Neuronal stem cell (in vitro differentiated cells): ENCODE measurements around the gene NLRP4.

Experiments used
- DNase-seq: peaks from one replicate; pipeline ENCODE4 v3.0.0-alpha.2; 2013; ENCODE audit warnings: low spot score
- H2AFZ ChIP-seq: one replicate; pipeline ENCODE4 v1.6.1; 2013; ENCODE audit warnings: mild to moderate bottlenecking, low read length, inconsistent platforms
- H2AK5ac ChIP-seq: 2 replicates; pipeline ENCODE4 v1.6.1; 2013; ENCODE audit warnings: low read depth, mild to moderate bottlenecking, inconsistent platforms, low read length, moderate library complexity, mixed read lengths
- H2BK120ac ChIP-seq: 2 replicates; pipeline ENCODE4 v1.6.1; 2013; ENCODE audit warnings: low read depth, mild to moderate bottlenecking, inconsistent platforms, low read length, moderate library complexity, mixed read lengths
- H2BK12ac ChIP-seq: one replicate; pipeline ENCODE4 v1.6.1; 2013; ENCODE audit warnings: low read length, inconsistent platforms
- H2BK15ac ChIP-seq: 2 replicates; pipeline ENCODE4 v1.6.1; 2013; ENCODE audit warnings: mild to moderate bottlenecking, low read length, inconsistent platforms, mixed read lengths
- H2BK5ac ChIP-seq: one replicate; pipeline ENCODE4 v1.6.1; 2013; ENCODE audit warnings: inconsistent platforms, mild to moderate bottlenecking, low read length, moderate library complexity
- H3K14ac ChIP-seq: one replicate; pipeline ENCODE4 v1.6.1; 2013; ENCODE audit warnings: low read length, inconsistent platforms
- H3K18ac ChIP-seq: 2 replicates; pipeline ENCODE4 v1.6.1; 2013; ENCODE audit warnings: low read length, inconsistent platforms
- H3K23ac ChIP-seq: 2 replicates; pipeline ENCODE4 v1.6.1; 2013; ENCODE audit warnings: low read depth, mild to moderate bottlenecking, mixed read lengths, low read length, inconsistent platforms; ENCODE audit not compliant: poor library complexity
- H3K27ac ChIP-seq: replicated peaks from 3 replicates; pipeline ENCODE4 v1.5.1; 2013; ENCODE audit warnings: low read length, inconsistent platforms
- H3K27me3 ChIP-seq, 3 experiments: 2 replicates each; pipeline ENCODE4 v1.6.1; 2013; ENCODE audit warnings: low read length in 3 of 3, mild to moderate bottlenecking in 2 of 3, inconsistent platforms in 1 of 3, low read depth in 1 of 3, mixed read lengths in 1 of 3, moderate library complexity in 1 of 3; ENCODE audit not compliant: control insufficient read depth in 3 of 3, insufficient read depth in 3 of 3
- H3K36me3 ChIP-seq, 2 donors: replicated peaks in 1 of 2; 2 replicates each; pipeline ENCODE4 v1.6.1; 2013; ENCODE audit warnings: low read length in 2 of 2; ENCODE audit not compliant: control insufficient read depth in 2 of 2, insufficient read depth in 2 of 2
- H3K4ac ChIP-seq: 2 replicates; pipeline ENCODE4 v1.6.1; 2013; ENCODE audit warnings: inconsistent platforms, mild to moderate bottlenecking, low read length, moderate library complexity
- H3K4me1 ChIP-seq, 2 donors: 1 replicate in 1 of 2; 2 replicates in 1 of 2; pipeline ENCODE4 v1.6.1; 2013; ENCODE audit warnings: low read length in 2 of 2, low read depth in 1 of 2; ENCODE audit not compliant: control insufficient read depth in 2 of 2, insufficient read depth in 1 of 2
- H3K4me2 ChIP-seq: one replicate; pipeline ENCODE4 v1.6.1; 2013; ENCODE audit warnings: mild to moderate bottlenecking, low read length, inconsistent platforms; ENCODE audit not compliant: insufficient read depth, poor library complexity, severe bottlenecking
- H3K4me3 ChIP-seq, 2 donors: 2 replicates each; pipeline ENCODE4 v1.5.1; 2013; ENCODE audit warnings: low read length in 2 of 2, mild to moderate bottlenecking in 2 of 2, inconsistent platforms in 1 of 2, moderate library complexity in 1 of 2
- H3K79me1 ChIP-seq: one replicate; pipeline ENCODE4 v1.6.1; 2013; ENCODE audit warnings: low read depth, mild to moderate bottlenecking, inconsistent platforms, low read length, moderate library complexity
- H3K9ac ChIP-seq: one replicate; pipeline ENCODE4 v1.6.1; 2013; ENCODE audit warnings: mild to moderate bottlenecking, low read depth, low read length, inconsistent platforms; ENCODE audit not compliant: poor library complexity
- H3K9me3 ChIP-seq, 2 donors: replicated peaks in 1 of 2; 2 replicates each; pipeline versions ENCODE3 to v1.6.1; 2013; ENCODE audit warnings: low read length in 2 of 2, mild to moderate bottlenecking in 2 of 2, inconsistent platforms in 1 of 2, low read depth in 1 of 2, mixed read lengths in 1 of 2, moderate library complexity in 1 of 2; ENCODE audit not compliant: control insufficient read depth in 2 of 2, insufficient read depth in 1 of 2
- H4K8ac ChIP-seq: one replicate; pipeline ENCODE4 v1.6.1; 2013; ENCODE audit warnings: low read depth, mild to moderate bottlenecking, inconsistent platforms, low read length, moderate library complexity
- H4K91ac ChIP-seq: one replicate; pipeline ENCODE4 v1.6.1; 2013; ENCODE audit warnings: low read length, low read depth, mild to moderate bottlenecking, inconsistent platforms; ENCODE audit not compliant: poor library complexity
- WGBS, 2 donors: extraction: QIAGEN DNeasy Blood & Tissue Kit; methylation state at CpG; one replicate each; pipeline ENCODE4 v1.1.7; 2013; ENCODE audit warnings: missing lambda C conversion rate in 2 of 2, mixed read lengths in 1 of 2; ENCODE audit not compliant: insufficient read length in 2 of 2, insufficient replicate concordance in 1 of 2; ENCODE audit errors: extremely low coverage in 2 of 2; 5-methylcytosine and 5-hydroxymethylcytosine counted together

NLRP4 gene

GRCh38 chr19:55898911-55899310, 62.6 kb downstream of the NLRP4 start:
- no peak overlapping the region for H2AFZ ChIP-seq
- H3K27ac ChIP-seq, result no peak overlapping the region
- no peak overlapping the region for H3K23ac ChIP-seq
- H3K4me1 ChIP-seq, result no peaks in the 10 kb centered on the region
- H3K9ac ChIP-seq, result no peak overlapping the region
- no peak for DNase-seq
- H3K14ac ChIP-seq, result no peak overlapping the region
- no peak overlapping the region for H4K8ac ChIP-seq
- no CpG with 5 or more reads among the region's 12 CpGs for WGBS, 2 donors
- no peak overlapping the region for H2BK15ac ChIP-seq
- H3K4me2 ChIP-seq, result no peak overlapping the region
- no peak overlapping the region for H2BK120ac ChIP-seq
- H2BK5ac ChIP-seq, result no peak overlapping the region
- no peak overlapping the region for H3K4me3 ChIP-seq
- H2AK5ac ChIP-seq, result no peak overlapping the region
- no peak overlapping the region for H3K18ac ChIP-seq
- no peak overlapping the region for H3K4ac ChIP-seq
- no peak overlapping the region for H2BK12ac ChIP-seq
- H3K9me3 ChIP-seq, result peaks cover 0 to 38% of the 10 kb centered on the region in 2 donors
- no peaks in the 10 kb centered on the region for H3K36me3 ChIP-seq
- no peak overlapping the region for H4K91ac ChIP-seq
- no peaks in the 10 kb centered on the region for H3K79me1 ChIP-seq
- peaks cover 0 to 12% (median 0%) of the 10 kb centered on the region in 3 experiments for H3K27me3 ChIP-seq

- no peak overlapping the region for H3K4ac ChIP-seq
- H4K91ac ChIP-seq, result no peak overlapping the region
- H3K9ac ChIP-seq, result no peak overlapping the region
- no peak overlapping the region for H2BK5ac ChIP-seq
- peaks cover 0 to 8% (median 0%) of the 10 kb centered on the region in 3 experiments for H3K27me3 ChIP-seq
- H3K36me3 ChIP-seq, result no peaks in the 10 kb centered on the region
- H3K4me2 ChIP-seq, result no peak overlapping the region
- H3K18ac ChIP-seq, result no peak overlapping the region
- no peak overlapping the region for H3K27ac ChIP-seq
- H3K79me1 ChIP-seq, result no peaks in the 10 kb centered on the region
- no peak overlapping the region for H3K23ac ChIP-seq
- H3K14ac ChIP-seq, result no peak overlapping the region
- no peak overlapping the region for H4K8ac ChIP-seq
- no peak overlapping the region for H2AK5ac ChIP-seq
- peak overlapping the region; percentile 72 for H2AFZ ChIP-seq
- no peak overlapping the region for H2BK120ac ChIP-seq
- H2BK15ac ChIP-seq, result no peak overlapping the region
- H3K9me3 ChIP-seq, result peaks cover 0 to 33% of the 10 kb centered on the region in 2 donors
- no CpG with 5 or more reads among the region's 13 CpGs for WGBS, 2 donors
- H3K4me1 ChIP-seq, result no peaks in the 10 kb centered on the region
- no peak for DNase-seq
- H3K4me3 ChIP-seq, result no peak overlapping the region
- no peak overlapping the region for H2BK12ac ChIP-seq
Observed at GRCh38 chr19:55901369-55902079, 65.2 kb downstream of the NLRP4 start.

DNA sequence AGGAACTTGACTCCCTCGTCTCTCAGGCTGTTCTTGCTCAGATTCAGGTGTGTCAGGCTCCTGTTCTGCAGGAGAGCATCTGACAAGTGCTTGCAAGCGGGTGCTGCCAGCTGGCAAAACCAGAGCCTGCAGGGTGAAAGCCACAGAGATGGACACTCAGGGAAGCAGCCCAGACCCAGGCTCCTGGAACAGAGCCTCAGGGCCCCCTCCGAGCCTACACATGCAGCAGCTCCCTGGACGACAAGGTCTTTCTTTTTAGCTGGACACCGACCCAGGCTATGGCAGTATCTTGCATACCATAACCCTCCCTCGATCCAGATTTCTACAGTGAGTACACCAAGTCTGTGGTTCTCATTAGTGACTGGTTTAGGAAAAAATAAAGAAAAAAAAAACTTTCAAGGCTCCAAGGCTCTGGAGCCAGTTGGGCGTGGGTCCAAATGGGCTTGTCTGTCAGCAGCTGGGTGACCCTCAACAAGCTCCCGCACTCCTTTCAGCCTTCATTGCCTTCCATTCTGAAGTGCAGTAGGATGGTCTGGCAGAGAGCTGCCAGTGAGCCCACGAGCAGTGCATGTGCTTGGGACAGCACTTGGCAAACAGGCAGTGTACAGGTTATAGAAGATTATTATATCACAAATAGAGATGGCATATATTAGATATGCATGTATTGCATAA, 65.9 kb downstream of the NLRP4 start:
- Histone ChIP-seq H2AFZ (peak overlapping the region; percentile 72), H2BK12ac (no peak overlapping the region), H3K36me3 (no peaks in the 10 kb centered on the region), H2BK120ac (no peak overlapping the region), H2BK5ac (no peak overlapping the region), H3K14ac (no peak overlapping the region), H3K4me2 (no peak overlapping the region), H3K4me3 (no peak overlapping the region), H2BK15ac (no peak overlapping the region), H3K23ac (no peak overlapping the region), H3K79me1 (no peaks in the 10 kb centered on the region), H2AK5ac (no peak overlapping the region), H3K4ac (no peak overlapping the region), H3K4me1 (no peaks in the 10 kb centered on the region), H3K9ac (no peak overlapping the region), H3K27me3 (peaks cover 0 to 8% (median 0%) of the 10 kb centered on the region in 3 experiments), H3K27ac (no peak overlapping the region), H3K9me3 (peaks cover 0 to 35% of the 10 kb centered on the region in 2 donors), H3K18ac (no peak overlapping the region), H4K91ac (no peak overlapping the region), H4K8ac (no peak overlapping the region)
- DNase-seq, result no peak
- no CpG with 5 or more reads among the region's 9 CpGs for WGBS, 2 donors

- Histone ChIP-seq H3K4me3 (no peak overlapping the region), H3K18ac (no peak overlapping the region), H2AK5ac (no peak overlapping the region), H3K27ac (no peak overlapping the region), H3K27me3 (no peaks in the 10 kb centered on the region), H3K9me3 (peaks cover 0 to 36% of the 10 kb centered on the region in 2 donors), H3K79me1 (no peaks in the 10 kb centered on the region), H2BK120ac (no peak overlapping the region), H3K23ac (no peak overlapping the region), H3K9ac (no peak overlapping the region), H3K4me1 (no peaks in the 10 kb centered on the region), H4K8ac (no peak overlapping the region), H2BK5ac (no peak overlapping the region), H3K14ac (no peak overlapping the region), H3K4me2 (no peak overlapping the region), H2BK12ac (no peak overlapping the region), H2AFZ (no peak overlapping the region), H3K36me3 (no peaks in the 10 kb centered on the region), H2BK15ac (no peak overlapping the region), H3K4ac (no peak overlapping the region), H4K91ac (no peak overlapping the region)
- no peak for DNase-seq
- no CpG with 5 or more reads among the region's 7 CpGs for WGBS, 2 donors
Observed at GRCh38 chr19:55907286-55907685, 70.9 kb downstream of the NLRP4 start.
